Activated naive CD8-positive, alpha-beta T cell treated with anti-CD3 and anti-CD28 coated beads, Interleukin-2, amount 10 ng/mL, durations not matched to agents 7 days and 5 days (primary cell): ENCODE measurements around the gene CLOCK. TPM values are rescaled to one million over a fixed set of nuclear protein-coding genes. Genes with fewer than 3 reads are reported as not detected.

Experiments
- ATAC-seq: fragments of 150-1000 bp; cut with Tn5 transposase; one replicate; pipeline ENCODE4 v1.10.0; 2021; ENCODE audit warnings: low read depth, moderate library complexity
- POLR2A ChIA-PET: fragments of 350-600 bp; sonication (Branson Sonifier 250); formaldehyde crosslinking; loops from one replicate; lab custom pipeline; 2021; ENCODE audit warnings: antibody characterized with exemption; lab: Charles Lee
- DNase-seq: peaks from one replicate; pipeline ENCODE4 v3.0.0; 2021
- H3K27ac Mint-ChIP-seq: one replicate; pipeline ENCODE4 v1.8.0; 2022; ENCODE audit warnings: mild to moderate bottlenecking, mixed read lengths
- H3K27me3 Mint-ChIP-seq: one replicate; pipeline ENCODE4 v1.8.0; 2022; ENCODE audit warnings: mild to moderate bottlenecking, moderate library complexity, mixed read lengths
- H3K36me3 Mint-ChIP-seq: one replicate; pipeline ENCODE4 v1.8.0; 2021; ENCODE audit warnings: mild to moderate bottlenecking, mixed read lengths
- H3K4me1 Mint-ChIP-seq: one replicate; pipeline ENCODE4 v1.8.0; 2021; ENCODE audit warnings: mixed read lengths
- H3K4me3 Mint-ChIP-seq: one replicate; pipeline ENCODE4 v1.8.0; 2022; ENCODE audit warnings: mild to moderate bottlenecking, moderate library complexity, mixed read lengths
- H3K9me3 Mint-ChIP-seq: one replicate; pipeline ENCODE4 v1.8.0; 2021; ENCODE audit warnings: mixed read lengths
- total RNA-seq, 2 experiments: library from RNA; stranded (reverse); gene quantifications; one replicate each; pipeline ENCODE4 v1.2.3, GENCODE V29; 2021

The CLOCK gene
- total RNA-seq, 2 experiments from 2014 or later = 8.5 to 9.1 TPM

DNA sequence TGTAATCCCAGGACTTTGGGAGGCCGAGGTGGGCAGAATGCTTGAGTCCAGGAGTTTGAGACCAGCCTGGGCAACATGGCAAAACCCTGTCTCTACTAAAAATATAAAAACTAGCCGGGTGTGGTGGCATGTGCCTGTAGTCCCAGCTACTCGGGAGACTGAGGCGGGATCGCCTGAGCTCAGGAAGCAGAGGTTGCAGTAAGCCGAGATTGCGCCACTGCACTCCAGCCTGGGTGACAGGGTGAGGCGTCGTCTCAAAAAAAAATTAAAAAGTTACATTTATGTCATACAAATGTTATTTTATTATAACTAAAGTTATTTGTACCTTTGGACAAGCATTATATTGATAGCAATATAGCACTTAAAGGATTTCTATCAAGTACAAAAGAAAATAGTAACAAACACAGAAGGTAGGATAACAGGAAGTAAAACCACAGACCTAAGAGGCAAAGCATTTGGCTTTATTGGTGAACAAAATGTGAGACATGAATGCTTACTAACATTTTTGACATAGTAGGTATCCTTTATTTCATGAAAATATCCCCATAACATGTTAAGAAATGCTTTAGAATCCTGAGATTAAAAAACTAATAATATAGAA lies 99.5 kb downstream of the CLOCK start:
- peaks cover 28% of the 10 kb centered on the region for H3K36me3 Mint-ChIP-seq
- POLR2A ChIA-PET = no interaction called here
- H3K9me3 Mint-ChIP-seq = no peaks in the 10 kb centered on the region
- H3K27me3 Mint-ChIP-seq = no peaks in the 10 kb centered on the region
- no peak overlapping the region for H3K4me3 Mint-ChIP-seq
- ATAC-seq = no peak
- H3K4me1 Mint-ChIP-seq = peaks cover 8% of the 10 kb centered on the region
- H3K27ac Mint-ChIP-seq = no peak overlapping the region
- no peak for DNase-seq

GRCh38 chr4:55446578-55446922 lies 100.2 kb downstream of the CLOCK start:
- H3K9me3 Mint-ChIP-seq = no peaks in the 10 kb centered on the region
- no peak overlapping the region for H3K4me3 Mint-ChIP-seq
- H3K27ac Mint-ChIP-seq = no peak overlapping the region
- peaks cover 8% of the 10 kb centered on the region for H3K4me1 Mint-ChIP-seq
- no peak for DNase-seq
- no peaks in the 10 kb centered on the region for H3K27me3 Mint-ChIP-seq
- peaks cover 21% of the 10 kb centered on the region for H3K36me3 Mint-ChIP-seq
- POLR2A ChIA-PET = no interaction called here
- ATAC-seq = no peak

GRCh38 chr4:55445921-55446577 lies 100.7 kb downstream of the CLOCK start:
- H3K27ac Mint-ChIP-seq = no peak overlapping the region
- H3K36me3 Mint-ChIP-seq = peaks cover 20% of the 10 kb centered on the region
- H3K27me3 Mint-ChIP-seq = no peaks in the 10 kb centered on the region
- ATAC-seq (no peak), DNase-seq (no peak)
- POLR2A ChIA-PET = interaction anchor here (0.7 kb wide), 2 partner anchors 23 to 91 kb away, joined by 3 to 11 read pairs; no protein-coding TSS in a partner anchor
- peaks cover 8% of the 10 kb centered on the region for H3K4me1 Mint-ChIP-seq
- H3K9me3 Mint-ChIP-seq = no peaks in the 10 kb centered on the region
- H3K4me3 Mint-ChIP-seq = no peak overlapping the region

- ATAC-seq (no peak), DNase-seq (no peak)
- POLR2A ChIA-PET = no interaction called here
- Mint-ChIP-seq H3K9me3 (no peaks in the 10 kb centered on the region), H3K27ac (no peak overlapping the region), H3K4me3 (no peak overlapping the region), H3K36me3 (peaks cover 24% of the 10 kb centered on the region), H3K4me1 (peaks cover 13% of the 10 kb centered on the region), H3K27me3 (no peaks in the 10 kb centered on the region)
These were observed 101.9 kb downstream of the CLOCK start for GRCh38 chr4:55444827-55445226.

DNA sequence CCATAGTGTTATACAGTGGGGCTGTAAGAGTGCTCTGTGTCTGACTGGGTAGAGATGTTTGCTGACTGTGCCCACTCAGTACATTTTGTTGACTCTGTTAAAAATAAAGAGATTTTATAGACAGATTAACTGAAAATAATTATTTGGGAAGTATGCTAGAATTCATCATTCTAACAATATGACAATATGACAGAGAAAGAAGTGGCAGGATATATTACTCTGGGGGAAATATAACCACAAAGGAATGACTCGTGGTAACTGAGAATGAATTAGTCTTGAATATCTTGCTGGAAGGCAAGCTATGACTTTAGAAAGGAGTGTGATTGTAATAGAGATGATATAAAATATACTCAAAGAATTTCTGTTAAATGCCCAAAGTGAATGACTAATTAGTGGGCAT lies 104.2 kb downstream of the CLOCK start:
- H3K4me1 Mint-ChIP-seq = peaks cover 9% of the 10 kb centered on the region
- POLR2A ChIA-PET = no interaction called here
- no peak for DNase-seq
- no peaks in the 10 kb centered on the region for H3K9me3 Mint-ChIP-seq
- no peak for ATAC-seq
- no peak overlapping the region for H3K4me3 Mint-ChIP-seq
- H3K36me3 Mint-ChIP-seq = peaks cover 28% of the 10 kb centered on the region
- no peak overlapping the region for H3K27ac Mint-ChIP-seq
- H3K27me3 Mint-ChIP-seq = no peaks in the 10 kb centered on the region

DNA sequence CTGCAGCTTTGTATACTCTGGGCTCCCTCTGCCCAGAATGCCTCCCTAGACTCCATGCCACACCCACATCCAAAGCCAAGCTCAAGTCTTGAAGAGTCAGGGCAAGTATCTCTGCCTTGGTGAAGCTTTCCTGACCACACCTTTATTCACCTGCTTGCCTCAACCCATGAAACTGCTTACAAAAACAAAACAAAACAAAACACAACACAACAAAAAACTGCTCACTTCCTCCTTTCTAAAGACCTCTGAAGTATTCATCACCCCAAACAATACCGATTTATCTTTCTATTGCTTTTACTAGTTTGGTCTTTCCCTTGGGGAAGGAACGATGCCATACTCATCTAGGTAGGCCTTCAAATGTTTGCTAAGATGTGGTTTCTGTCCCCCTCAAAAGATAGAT lies 105.9 kb downstream of the CLOCK start:
- ATAC-seq = no peak
- H3K36me3 Mint-ChIP-seq = peaks cover 28% of the 10 kb centered on the region
- POLR2A ChIA-PET = no interaction called here

DNA sequence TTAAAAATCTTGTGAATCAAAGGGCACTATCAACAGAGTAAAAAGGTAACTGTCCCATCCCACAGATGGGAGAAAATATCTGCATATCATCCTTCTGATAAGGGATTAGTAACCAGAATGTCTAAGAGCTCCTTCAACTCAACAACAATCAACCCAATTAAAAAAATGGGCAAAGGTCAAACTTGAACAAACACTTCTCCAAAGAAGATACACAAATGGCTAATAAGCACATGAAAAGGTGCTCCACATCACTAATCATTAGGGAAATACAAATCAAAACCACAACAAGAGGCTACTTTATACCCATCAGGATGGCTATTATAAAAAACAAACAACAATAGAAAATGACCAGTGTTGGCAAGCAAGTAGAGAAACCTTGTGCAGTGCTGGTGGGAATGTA lies 107.7 kb downstream of the CLOCK start:
- Mint-ChIP-seq H3K4me3 (no peak overlapping the region), H3K27me3 (no peaks in the 10 kb centered on the region), H3K9me3 (no peaks in the 10 kb centered on the region), H3K4me1 (peaks cover 21% of the 10 kb centered on the region), H3K27ac (no peak overlapping the region), H3K36me3 (peaks cover 33% of the 10 kb centered on the region)
- DNase-seq (no peak), ATAC-seq (no peak)
- POLR2A ChIA-PET = no interaction called here

More for the DNA sequence above, 105.9 kb downstream of the CLOCK start:
- DNase-seq = no peak
- Mint-ChIP-seq H3K27me3 (no peaks in the 10 kb centered on the region), H3K9me3 (no peaks in the 10 kb centered on the region), H3K4me1 (peaks cover 9% of the 10 kb centered on the region), H3K4me3 (no peak overlapping the region), H3K27ac (no peak overlapping the region)

DNA sequence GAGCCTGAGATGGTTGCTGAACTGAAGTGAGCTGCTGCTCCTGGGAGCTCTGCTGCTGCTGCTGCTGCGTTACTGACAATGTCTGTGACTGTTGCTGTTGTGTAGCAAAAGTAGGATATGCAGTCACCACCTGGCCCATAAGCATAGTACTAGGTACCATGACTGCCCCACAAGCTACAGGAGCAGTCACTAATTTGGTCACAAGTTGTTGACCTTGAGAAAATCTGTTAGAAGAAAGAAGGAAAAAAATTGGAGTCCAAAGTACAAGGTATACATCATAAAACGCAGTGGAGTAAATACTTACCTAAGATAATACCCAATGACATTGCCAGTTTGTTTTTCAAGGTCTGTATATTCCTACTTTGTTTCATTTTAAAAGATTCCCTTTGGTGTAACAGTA lies 108.4 kb downstream of the CLOCK start:
- peaks cover 33% of the 10 kb centered on the region for H3K36me3 Mint-ChIP-seq
- H3K9me3 Mint-ChIP-seq = no peaks in the 10 kb centered on the region
- POLR2A ChIA-PET = no interaction called here
- ATAC-seq = no peak
- H3K27me3 Mint-ChIP-seq = no peaks in the 10 kb centered on the region
- peaks cover 21% of the 10 kb centered on the region for H3K4me1 Mint-ChIP-seq
- no peak for DNase-seq
- H3K4me3 Mint-ChIP-seq = no peak overlapping the region
- H3K27ac Mint-ChIP-seq = no peak overlapping the region

DNA sequence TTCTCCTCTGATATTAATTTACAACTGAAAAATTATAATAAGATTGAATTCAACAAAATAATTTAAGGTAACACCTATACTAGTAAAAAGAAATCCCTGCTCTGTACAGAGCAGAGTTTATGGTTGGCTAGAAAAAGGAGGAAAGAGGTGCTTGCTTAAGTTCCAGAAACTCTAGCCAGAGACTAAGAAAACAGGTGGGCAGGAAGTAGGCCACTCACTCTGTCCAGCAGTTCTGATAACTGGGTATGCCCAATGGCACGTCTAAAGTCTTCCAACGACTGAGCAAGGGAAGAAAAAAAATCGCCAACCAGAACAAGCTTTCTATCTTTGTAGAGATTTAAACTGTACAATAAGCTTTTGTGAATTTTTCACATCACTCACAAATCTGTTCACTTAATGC lies 108.9 kb downstream of the CLOCK start:
- no peaks in the 10 kb centered on the region for H3K27me3 Mint-ChIP-seq
- peaks cover 21% of the 10 kb centered on the region for H3K4me1 Mint-ChIP-seq
- H3K9me3 Mint-ChIP-seq = no peaks in the 10 kb centered on the region
- POLR2A ChIA-PET = no interaction called here
- DNase-seq = no peak
- peaks cover 33% of the 10 kb centered on the region for H3K36me3 Mint-ChIP-seq
- H3K27ac Mint-ChIP-seq = no peak overlapping the region
- no peak for ATAC-seq
- no peak overlapping the region for H3K4me3 Mint-ChIP-seq

- DNase-seq = no peak
- Mint-ChIP-seq H3K27me3 (no peaks in the 10 kb centered on the region), H3K36me3 (peaks cover 30% of the 10 kb centered on the region), H3K4me1 (peaks cover 19% of the 10 kb centered on the region), H3K4me3 (no peak overlapping the region), H3K9me3 (no peaks in the 10 kb centered on the region), H3K27ac (no peak overlapping the region)
- ATAC-seq = no peak
- POLR2A ChIA-PET = no interaction called here
These were observed 109.3 kb downstream of the CLOCK start for GRCh38 chr4:55437356-55437796.

DNA sequence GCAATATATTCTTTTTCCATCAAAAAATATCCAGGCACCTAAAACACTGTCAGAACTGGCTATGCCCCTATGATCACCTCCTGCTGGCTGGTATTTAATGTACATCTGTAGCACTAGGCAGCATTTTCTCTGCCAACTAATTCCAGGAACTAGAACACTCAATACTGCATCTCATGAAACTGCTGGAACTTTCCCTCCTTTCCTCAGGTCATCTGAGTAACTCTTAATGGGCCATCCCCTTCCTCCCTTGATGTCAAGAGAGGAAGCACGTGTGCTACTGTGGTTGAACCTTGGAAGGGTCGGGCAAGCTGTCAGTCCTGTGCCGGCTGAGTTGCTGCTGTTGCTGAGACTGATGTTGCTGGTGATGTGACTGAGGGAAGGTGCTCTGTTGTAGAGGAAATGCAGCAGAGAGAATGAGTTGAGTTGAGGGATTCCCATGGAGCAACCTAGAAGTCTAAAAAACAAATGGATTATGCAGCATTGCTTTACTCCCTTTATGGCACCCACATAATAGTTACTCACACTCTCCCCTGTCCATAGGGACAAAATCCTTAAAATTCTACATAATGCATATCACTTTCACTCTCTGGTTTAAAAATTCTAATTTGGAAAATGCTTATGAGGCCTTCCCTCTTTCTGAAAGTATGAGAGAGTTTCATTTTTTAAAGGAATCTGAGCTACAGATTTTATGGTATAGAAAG lies 111.4 kb downstream of the CLOCK start:
- DNase-seq (no peak), ATAC-seq (peak; percentile 87)
- H3K9me3 Mint-ChIP-seq = no peaks in the 10 kb centered on the region
- H3K4me1 Mint-ChIP-seq = peaks cover 16% of the 10 kb centered on the region
- peaks cover 27% of the 10 kb centered on the region for H3K36me3 Mint-ChIP-seq
- no peak overlapping the region for H3K4me3 Mint-ChIP-seq
- POLR2A ChIA-PET = no interaction called here
- peak overlapping the region; percentile 33 for H3K27ac Mint-ChIP-seq
- H3K27me3 Mint-ChIP-seq = no peaks in the 10 kb centered on the region

- no peak overlapping the region for H3K4me3 Mint-ChIP-seq
- no peak for DNase-seq
- peaks cover 8% of the 10 kb centered on the region for H3K36me3 Mint-ChIP-seq
- H3K27me3 Mint-ChIP-seq = no peaks in the 10 kb centered on the region
- no peak overlapping the region for H3K27ac Mint-ChIP-seq
- no peaks in the 10 kb centered on the region for H3K9me3 Mint-ChIP-seq
- POLR2A ChIA-PET = no interaction called here
- peaks cover 12% of the 10 kb centered on the region for H3K4me1 Mint-ChIP-seq
- ATAC-seq = no peak
These were observed 114.9 kb downstream of the CLOCK start for GRCh38 chr4:55431710-55432336.

GRCh38 chr4:55424791-55425190 lies 121.9 kb downstream of the CLOCK start:
- peaks cover 5% of the 10 kb centered on the region for H3K4me1 Mint-ChIP-seq
- no peak for DNase-seq
- H3K4me3 Mint-ChIP-seq = no peak overlapping the region
- H3K36me3 Mint-ChIP-seq = peaks cover 26% of the 10 kb centered on the region
- H3K27ac Mint-ChIP-seq = no peak overlapping the region
- POLR2A ChIA-PET = no interaction called here
- no peaks in the 10 kb centered on the region for H3K9me3 Mint-ChIP-seq
- ATAC-seq = no peak
- no peaks in the 10 kb centered on the region for H3K27me3 Mint-ChIP-seq
